Ishikawa (cell line): ENCODE measurements around the gene BBS7.

Experiments used
- CEBPB ChIP-seq: IDR thresholded peaks from 2 replicates; pipeline ENCODE4 v1.6.1; 2012
- CREB1 ChIP-seq: IDR thresholded peaks from 2 replicates; pipeline ENCODE4 v1.6.1; 2012; ENCODE audit warnings: low read depth
- EGR1 ChIP-seq: IDR thresholded peaks from 2 replicates; pipeline ENCODE4 v1.6.1; 2012
- RAD21 ChIP-seq: IDR thresholded peaks from 2 replicates; pipeline ENCODE4 v1.6.1; 2012; ENCODE audit warnings: low read depth
- TAF1 ChIP-seq: IDR thresholded peaks from 2 replicates; pipeline ENCODE4 v1.6.1; 2012; ENCODE audit warnings: low read depth, mild to moderate bottlenecking
- YY1 ChIP-seq: IDR thresholded peaks from 2 replicates; pipeline ENCODE4 v1.6.1; 2012; ENCODE audit warnings: low read depth
- TF ChIP-seq, protein P1 (sequence below): IDR thresholded peaks from 2 replicates; pipeline ENCODE4 v1.6.1; 2012; ENCODE audit warnings: low read depth, mild to moderate bottlenecking
- TF ChIP-seq, protein P2 (sequence below): IDR thresholded peaks from 2 replicates; pipeline ENCODE4 v1.6.1; 2012
- TF ChIP-seq, protein P3 (sequence below): IDR thresholded peaks from 2 replicates; pipeline ENCODE4 v1.6.1; 2012

DNA sequence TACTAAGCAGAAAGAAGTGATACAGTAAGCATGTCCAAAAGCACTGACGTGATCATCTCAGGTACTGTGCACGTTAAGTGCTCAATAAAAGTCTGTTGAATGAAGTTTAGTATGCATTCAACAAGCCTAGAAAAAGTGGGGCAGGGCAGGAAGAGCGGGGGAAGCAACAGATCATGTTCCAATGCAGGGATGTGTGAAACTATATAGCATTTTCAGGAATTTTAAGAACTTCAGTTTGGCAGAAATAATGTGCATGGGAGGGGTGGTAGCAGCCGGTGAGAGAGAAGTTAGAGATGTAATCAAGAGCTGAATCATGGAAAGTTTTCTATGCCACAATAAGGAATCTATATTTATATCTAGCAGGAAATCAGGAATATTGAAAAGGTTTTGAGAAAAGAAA is 27.4 kb downstream of the BBS7 start:
- TF ChIP-seq, protein P1, sequence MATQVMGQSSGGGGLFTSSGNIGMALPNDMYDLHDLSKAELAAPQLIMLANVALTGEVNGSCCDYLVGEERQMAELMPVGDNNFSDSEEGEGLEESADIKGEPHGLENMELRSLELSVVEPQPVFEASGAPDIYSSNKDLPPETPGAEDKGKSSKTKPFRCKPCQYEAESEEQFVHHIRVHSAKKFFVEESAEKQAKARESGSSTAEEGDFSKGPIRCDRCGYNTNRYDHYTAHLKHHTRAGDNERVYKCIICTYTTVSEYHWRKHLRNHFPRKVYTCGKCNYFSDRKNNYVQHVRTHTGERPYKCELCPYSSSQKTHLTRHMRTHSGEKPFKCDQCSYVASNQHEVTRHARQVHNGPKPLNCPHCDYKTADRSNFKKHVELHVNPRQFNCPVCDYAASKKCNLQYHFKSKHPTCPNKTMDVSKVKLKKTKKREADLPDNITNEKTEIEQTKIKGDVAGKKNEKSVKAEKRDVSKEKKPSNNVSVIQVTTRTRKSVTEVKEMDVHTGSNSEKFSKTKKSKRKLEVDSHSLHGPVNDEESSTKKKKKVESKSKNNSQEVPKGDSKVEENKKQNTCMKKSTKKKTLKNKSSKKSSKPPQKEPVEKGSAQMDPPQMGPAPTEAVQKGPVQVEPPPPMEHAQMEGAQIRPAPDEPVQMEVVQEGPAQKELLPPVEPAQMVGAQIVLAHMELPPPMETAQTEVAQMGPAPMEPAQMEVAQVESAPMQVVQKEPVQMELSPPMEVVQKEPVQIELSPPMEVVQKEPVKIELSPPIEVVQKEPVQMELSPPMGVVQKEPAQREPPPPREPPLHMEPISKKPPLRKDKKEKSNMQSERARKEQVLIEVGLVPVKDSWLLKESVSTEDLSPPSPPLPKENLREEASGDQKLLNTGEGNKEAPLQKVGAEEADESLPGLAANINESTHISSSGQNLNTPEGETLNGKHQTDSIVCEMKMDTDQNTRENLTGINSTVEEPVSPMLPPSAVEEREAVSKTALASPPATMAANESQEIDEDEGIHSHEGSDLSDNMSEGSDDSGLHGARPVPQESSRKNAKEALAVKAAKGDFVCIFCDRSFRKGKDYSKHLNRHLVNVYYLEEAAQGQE = no peak
- TF ChIP-seq TAF1 (no peak), CREB1 (no peak), CEBPB (no peak), RAD21 (no peak), YY1 (no peak), EGR1 (no peak)
- TF ChIP-seq, protein P2, sequence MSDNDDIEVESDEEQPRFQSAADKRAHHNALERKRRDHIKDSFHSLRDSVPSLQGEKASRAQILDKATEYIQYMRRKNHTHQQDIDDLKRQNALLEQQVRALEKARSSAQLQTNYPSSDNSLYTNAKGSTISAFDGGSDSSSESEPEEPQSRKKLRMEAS = no peak
- TF ChIP-seq, protein P3, sequence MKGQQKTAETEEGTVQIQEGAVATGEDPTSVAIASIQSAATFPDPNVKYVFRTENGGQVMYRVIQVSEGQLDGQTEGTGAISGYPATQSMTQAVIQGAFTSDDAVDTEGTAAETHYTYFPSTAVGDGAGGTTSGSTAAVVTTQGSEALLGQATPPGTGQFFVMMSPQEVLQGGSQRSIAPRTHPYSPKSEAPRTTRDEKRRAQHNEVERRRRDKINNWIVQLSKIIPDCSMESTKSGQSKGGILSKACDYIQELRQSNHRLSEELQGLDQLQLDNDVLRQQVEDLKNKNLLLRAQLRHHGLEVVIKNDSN = no peak
